ENCODE results near the gene SCN2B.

SCN2B gene

DNA sequence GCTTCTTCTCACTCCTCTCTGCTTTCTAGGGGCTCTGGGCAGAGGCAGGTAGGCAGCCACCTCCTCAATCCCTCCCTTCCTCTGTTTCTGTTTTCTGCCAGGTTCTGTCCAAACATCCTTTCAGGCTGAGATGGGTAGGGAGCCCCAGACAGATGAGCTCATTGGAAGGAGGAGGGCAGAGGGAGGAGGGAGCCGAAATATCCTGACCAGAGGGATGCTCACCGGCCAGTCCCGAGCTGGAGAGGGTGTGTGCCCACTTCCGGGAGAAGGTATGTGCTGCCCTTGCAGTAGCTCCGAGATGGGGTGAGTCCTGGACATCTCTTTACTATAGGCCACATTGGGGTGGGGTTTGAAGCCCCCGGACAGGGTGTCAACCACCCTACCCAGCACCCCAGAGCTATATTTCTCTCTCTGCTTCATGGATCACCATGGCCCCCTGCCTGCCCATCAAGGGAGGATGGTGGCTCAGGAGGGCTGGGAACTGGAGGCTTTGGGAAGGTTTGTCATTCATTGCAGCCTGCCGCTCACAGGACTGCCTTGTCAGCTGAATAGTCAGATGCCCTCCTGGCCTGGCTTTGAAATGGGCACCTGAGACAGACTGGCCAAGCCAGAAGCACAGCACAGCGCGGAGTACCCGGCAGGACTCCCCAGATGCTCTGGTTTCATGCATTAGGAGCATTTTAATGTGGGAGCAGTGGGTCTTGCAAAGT is 19.1 kb downstream of the SCN2B start:
- Histone ChIP-seq H3K79me2 (no peaks in the 10 kb centered on the region), H3K4me1 (no peaks in the 10 kb centered on the region), H3K4me3 (ENCODE audit: low read depth, low read length) (no peak overlapping the region), H3K9ac (no peak overlapping the region), H2AFZ (no peak overlapping the region), H3K4me2 (ENCODE audit: low read length) (no peak overlapping the region), H3K9me3 (ENCODE audit: control insufficient read depth, low read length) (no peaks in the 10 kb centered on the region), H3K27me3 (ENCODE audit: control insufficient read depth, insufficient read depth, low read length) (no peaks in the 10 kb centered on the region), H3K36me3 (ENCODE audit: control insufficient read depth, insufficient read depth, low read length) (no peaks in the 10 kb centered on the region), H3K27ac (no peak overlapping the region)
- TF ChIP-seq, protein P1, sequence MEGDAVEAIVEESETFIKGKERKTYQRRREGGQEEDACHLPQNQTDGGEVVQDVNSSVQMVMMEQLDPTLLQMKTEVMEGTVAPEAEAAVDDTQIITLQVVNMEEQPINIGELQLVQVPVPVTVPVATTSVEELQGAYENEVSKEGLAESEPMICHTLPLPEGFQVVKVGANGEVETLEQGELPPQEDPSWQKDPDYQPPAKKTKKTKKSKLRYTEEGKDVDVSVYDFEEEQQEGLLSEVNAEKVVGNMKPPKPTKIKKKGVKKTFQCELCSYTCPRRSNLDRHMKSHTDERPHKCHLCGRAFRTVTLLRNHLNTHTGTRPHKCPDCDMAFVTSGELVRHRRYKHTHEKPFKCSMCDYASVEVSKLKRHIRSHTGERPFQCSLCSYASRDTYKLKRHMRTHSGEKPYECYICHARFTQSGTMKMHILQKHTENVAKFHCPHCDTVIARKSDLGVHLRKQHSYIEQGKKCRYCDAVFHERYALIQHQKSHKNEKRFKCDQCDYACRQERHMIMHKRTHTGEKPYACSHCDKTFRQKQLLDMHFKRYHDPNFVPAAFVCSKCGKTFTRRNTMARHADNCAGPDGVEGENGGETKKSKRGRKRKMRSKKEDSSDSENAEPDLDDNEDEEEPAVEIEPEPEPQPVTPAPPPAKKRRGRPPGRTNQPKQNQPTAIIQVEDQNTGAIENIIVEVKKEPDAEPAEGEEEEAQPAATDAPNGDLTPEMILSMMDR (IDR thresholded peaks at IDR 0.05) = no peak

- TF ChIP-seq, protein P1 (IDR thresholded peaks at IDR 0.05) = no peak
- no peaks in the 10 kb centered on the region for H3K36me3 ChIP-seq (ENCODE audit: control insufficient read depth, insufficient read depth, low read length)
- H3K4me3 ChIP-seq (ENCODE audit: low read depth, low read length) = no peak overlapping the region
- no peaks in the 10 kb centered on the region for H3K9me3 ChIP-seq (ENCODE audit: control insufficient read depth, low read length)
- no peaks in the 10 kb centered on the region for H3K4me1 ChIP-seq
- no peak overlapping the region for H3K27ac ChIP-seq
- H3K4me2 ChIP-seq (ENCODE audit: low read length) = no peak overlapping the region
- no peaks in the 10 kb centered on the region for H3K27me3 ChIP-seq (ENCODE audit: control insufficient read depth, insufficient read depth, low read length)
- H2AFZ ChIP-seq = no peak overlapping the region
- no peak overlapping the region for H3K9ac ChIP-seq
- H3K79me2 ChIP-seq = no peaks in the 10 kb centered on the region
Observed at GRCh38 chr11:118156531-118157185, 19.8 kb downstream of the SCN2B start.

GRCh38 chr11:118155776-118156530 is 20.5 kb downstream of the SCN2B start:
- Histone ChIP-seq H3K4me3 (ENCODE audit: low read depth, low read length) (no peak overlapping the region), H2AFZ (no peak overlapping the region), H3K27me3 (ENCODE audit: control insufficient read depth, insufficient read depth, low read length) (no peaks in the 10 kb centered on the region), H3K9ac (no peak overlapping the region), H3K4me1 (no peaks in the 10 kb centered on the region), H3K27ac (no peak overlapping the region), H3K79me2 (no peaks in the 10 kb centered on the region), H3K36me3 (ENCODE audit: control insufficient read depth, insufficient read depth, low read length) (no peaks in the 10 kb centered on the region), H3K4me2 (ENCODE audit: low read length) (no peak overlapping the region), H3K9me3 (ENCODE audit: control insufficient read depth, low read length) (no peaks in the 10 kb centered on the region)
- TF ChIP-seq, protein P1 (IDR thresholded peaks at IDR 0.05) = no peak

DNA sequence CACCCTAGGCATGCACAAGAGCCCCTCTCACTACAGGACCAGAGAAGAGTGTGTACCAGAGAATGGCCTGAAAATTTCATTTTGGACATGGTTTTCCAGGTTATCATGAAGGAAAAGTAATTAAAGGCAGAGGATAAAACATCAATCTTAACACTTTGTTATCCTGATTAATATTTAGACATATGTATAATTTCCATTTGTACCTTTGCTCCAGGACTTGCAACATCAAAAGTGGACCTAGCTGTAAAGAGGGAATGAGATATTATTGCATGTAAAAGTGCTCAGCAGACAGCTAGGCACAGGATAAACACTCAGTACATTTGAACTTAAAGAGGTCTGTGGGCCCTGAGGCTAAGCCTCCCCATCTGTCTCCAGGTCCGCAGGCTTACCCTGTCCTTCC is 21.8 kb downstream of the SCN2B start:
- Histone ChIP-seq H2AFZ (no peak overlapping the region), H3K4me3 (ENCODE audit: low read depth, low read length) (no peak overlapping the region), H3K36me3 (ENCODE audit: control insufficient read depth, insufficient read depth, low read length) (no peaks in the 10 kb centered on the region), H3K79me2 (no peaks in the 10 kb centered on the region), H3K27me3 (ENCODE audit: control insufficient read depth, insufficient read depth, low read length) (no peaks in the 10 kb centered on the region), H3K27ac (no peak overlapping the region), H3K4me2 (ENCODE audit: low read length) (no peak overlapping the region), H3K4me1 (no peaks in the 10 kb centered on the region), H3K9ac (no peak overlapping the region), H3K9me3 (ENCODE audit: control insufficient read depth, low read length) (no peaks in the 10 kb centered on the region)
- TF ChIP-seq, protein P1 (IDR thresholded peaks at IDR 0.05) = no peak
